Activated CD4-positive, CD25-positive, alpha-beta regulatory T cell treated with anti-CD3 and anti-CD28 coated beads, Interleukin-2, amount 50 U/mL, for 72 hours (primary cell): ENCODE data around the gene EEA1.
"Not testable (repeated sequence)": the region's sequence is repeated elsewhere in the genome, so short reads cannot be mapped to it uniquely, and the experiment has no call there.

ENCODE experiments used
- DNase-seq: peaks from one replicate; pipeline ENCODE4 v3.0.0; 2021

The EEA1 gene

DNA sequence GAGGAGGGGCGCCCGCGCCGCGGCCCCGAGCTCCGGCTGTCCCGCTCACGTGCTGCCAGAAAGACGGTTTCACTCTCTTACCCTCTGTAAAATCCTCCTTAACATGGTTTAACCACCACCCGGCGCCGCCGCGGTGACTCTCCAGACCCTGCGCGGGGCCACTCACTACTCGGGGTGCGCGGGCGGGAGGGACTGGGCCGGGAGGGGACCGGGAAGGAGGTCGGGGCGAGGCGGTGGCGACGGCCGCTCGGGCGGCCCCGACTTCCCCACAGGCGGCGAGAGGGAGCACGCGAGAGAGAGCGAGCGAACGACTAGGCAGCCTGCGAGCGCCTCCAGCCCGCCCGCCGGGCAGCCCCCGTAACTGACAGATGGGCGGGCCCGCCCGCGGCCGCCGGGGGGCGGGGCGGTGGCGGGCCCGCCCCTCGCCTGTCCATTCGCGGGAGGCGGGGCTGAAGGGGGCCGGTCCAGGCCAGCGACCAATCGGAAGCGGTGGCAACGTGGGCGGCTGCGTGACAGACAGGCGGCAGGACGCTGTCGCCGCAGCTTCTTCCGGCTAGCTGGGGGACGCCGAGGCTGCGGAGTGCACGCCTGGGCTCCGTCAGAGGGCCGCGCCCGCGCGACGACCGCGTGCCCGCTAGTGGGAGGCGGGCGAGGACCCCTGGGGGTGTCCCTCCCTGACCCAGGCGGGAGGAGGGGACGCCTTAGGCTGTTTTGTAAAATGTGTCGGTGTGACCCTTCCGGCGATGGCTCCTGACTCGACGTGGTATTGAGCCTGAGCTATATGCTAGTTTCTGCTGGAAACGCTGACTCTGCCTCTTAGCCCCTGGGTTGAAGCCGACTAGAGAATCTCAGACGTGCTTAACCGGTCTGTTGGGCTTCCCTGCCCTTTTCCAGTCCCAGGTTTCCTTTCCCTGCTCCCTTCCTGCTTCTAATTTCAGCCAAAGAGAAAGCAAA, at the start of gene EEA1:
Gene EEA1, minus strand, starts transcription at position 334 of the 954 bp plus-strand sequence. Its CDS starts 229 bp downstream, at position 105.
- peak; percentile 96 for DNase-seq

DNA sequence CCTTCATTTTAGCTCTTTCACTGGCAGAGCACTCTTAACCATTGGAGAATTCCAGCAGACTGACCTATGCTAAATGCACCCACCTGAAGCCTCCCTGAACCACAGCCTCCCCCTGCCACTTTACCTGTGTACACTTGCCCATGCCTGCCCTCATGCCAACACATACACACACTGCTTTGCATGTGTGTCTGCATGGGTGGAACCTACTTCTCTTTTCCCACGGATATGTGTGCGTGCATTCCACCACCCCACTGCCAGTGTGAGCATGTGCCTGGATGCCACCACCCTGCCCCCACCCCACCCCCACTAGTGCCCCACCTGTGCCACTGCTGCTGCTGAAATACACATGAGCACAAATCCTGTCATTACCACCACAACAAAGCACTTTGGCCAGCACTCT, 49.5 kb upstream of the EEA1 start:
- no peak for DNase-seq

DNA sequence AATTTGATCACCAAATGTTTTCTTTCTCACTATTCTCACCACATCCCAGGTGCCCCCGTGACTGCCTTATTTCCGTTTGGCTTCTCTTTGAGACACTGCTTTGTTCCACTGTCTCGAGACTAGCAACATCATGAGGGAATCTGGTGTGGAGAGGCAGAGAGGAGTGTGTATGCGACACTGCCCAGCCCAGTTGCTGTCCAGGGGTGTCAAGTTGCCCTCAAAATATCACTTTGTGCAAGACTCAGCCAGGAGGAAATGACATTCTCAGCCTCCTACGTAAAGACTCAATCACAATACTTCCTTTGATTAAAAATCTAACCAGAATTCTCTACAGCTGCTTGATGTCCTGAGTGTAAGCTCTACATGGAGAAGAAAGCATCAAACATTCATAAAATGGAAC, 48.2 kb upstream of the EEA1 start:
- no peak for DNase-seq

DNA sequence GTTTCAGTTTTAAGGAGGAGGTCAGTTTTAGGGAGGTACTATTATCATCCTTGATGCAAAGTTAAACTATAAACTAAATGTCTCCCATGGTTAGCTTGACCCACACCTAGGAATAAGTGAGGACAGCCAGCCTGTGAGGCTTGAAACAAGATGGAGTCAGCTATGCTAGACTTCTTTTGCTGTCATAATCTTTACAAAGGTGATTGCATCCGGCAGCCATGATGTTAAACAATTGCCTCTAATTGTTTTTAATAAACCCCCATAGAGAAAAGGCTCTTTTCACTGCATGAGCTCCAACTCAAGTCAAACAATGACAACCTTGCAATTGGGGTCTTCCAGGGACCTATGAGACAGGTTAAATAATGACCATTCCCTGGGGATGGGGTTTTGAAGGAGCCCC, 45.7 kb upstream of the EEA1 start:
- DNase-seq, result no peak

DNA sequence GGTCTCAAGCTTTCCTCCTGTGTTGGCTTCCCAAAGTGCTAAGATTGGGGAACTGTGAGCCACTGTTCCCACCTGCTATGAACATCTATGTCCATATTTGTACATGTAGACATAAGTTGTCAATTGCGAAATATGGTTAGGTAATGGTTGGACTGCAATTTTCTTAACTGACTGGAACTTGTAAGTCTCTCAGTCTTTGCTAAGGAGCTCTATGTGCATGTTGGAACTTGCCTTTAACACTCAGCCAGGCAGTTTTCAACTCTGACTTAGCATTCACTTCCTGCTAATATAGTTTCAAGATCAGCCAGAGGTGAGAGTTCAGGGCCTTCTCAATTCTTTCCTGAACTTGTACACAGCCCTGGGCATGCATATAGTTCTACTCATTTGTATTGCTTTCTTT, 44.5 kb upstream of the EEA1 start:
- no peak for DNase-seq

DNA sequence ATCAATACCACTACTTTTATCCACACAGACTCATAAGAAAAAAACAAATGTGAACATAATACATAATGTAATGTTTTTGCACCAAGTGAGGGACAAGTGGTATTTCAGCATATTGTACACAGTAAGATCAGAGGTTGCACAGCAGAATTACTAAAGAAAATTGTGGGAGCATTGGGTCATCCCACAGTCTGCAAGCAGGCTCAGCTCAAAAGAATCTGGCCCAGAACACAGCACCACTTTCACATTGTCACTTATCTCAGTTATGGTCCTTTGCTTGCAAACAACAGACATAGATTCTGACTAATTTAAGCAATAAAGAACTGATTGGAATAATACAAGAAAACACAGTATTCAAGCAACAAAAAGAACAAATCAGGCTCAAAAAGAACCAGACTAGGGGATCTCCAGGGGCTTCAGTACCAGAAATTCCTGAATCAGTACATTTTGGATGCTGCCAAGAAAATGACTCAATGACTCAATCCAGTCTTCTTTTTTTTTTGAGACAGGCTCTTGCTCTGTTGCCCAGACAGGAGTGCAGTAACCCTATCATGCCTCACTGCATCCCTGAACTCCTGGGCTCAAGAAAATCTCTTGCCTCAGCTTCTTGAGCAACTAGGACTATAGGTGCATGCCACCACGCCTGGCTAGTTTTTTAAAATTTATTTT, 42.9 kb upstream of the EEA1 start:
- no peak for DNase-seq

DNA sequence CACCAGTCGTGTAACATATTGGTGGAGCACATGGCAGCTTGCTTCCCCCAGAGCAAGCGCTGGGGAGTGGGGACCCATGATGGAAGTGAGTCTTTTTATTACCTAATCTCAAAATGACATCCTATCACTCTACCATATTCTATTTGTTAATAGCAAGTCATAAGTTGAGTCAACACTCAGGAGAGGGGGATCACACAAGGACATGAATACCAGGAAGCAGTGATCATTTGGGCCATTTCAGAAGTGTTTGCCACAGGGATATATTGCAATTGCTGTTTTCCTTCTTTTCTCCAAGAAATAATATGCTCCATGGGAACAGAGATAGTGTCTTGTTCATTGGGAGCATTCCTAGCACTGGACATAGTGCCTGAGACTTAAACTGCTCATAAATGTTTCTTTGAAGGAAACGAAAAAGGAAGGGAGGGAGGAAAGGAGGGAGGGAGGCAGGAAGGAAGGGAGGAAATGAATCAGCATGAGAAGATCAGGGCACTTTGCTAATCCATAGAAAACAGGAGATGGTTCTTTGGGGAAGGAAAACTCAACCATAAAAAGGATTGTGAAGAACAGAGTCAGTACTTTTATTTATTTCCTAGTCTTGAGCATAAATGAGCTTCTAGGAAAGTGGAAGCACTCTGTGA, 39.2 kb upstream of the EEA1 start:
- no peak for DNase-seq

DNA sequence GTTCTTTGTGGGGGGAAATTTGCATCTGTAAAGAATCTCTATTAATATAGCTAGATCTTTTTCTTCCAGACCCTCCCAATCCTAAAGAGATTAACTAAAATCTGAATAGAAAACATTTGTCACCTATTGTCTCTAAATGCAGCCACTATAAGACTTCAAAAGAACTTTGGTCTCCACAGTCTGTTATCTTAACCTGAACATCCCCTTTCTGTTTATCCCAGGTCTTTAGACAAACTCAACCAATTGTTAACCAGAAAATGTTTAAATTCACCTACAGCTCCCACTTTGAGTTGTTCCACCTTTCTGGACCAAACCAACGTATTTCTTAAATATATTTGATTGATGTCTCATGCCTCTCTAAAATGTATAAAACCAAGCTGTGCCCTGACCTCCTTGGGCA, 35.3 kb upstream of the EEA1 start:
- not testable (repeated sequence) for DNase-seq

DNA sequence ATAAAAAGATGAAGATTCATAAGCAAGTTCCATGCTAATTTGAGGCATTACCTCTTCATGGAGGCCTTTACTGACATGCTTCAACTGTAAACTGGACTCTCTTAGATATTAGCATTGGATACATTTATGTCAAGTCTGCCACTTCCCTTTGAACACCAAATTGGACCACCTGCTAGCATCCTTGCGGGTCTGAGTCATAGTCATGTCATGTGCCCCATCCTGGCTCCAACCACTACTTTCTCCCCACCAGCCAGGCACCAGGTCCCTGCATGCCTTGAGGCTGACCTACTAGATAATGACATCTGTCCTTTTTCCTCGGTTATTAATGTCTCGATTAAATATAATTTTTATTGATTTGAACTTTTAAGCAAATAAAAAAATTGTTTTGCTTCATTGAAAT, 32.9 kb upstream of the EEA1 start:
- no peak for DNase-seq

DNA sequence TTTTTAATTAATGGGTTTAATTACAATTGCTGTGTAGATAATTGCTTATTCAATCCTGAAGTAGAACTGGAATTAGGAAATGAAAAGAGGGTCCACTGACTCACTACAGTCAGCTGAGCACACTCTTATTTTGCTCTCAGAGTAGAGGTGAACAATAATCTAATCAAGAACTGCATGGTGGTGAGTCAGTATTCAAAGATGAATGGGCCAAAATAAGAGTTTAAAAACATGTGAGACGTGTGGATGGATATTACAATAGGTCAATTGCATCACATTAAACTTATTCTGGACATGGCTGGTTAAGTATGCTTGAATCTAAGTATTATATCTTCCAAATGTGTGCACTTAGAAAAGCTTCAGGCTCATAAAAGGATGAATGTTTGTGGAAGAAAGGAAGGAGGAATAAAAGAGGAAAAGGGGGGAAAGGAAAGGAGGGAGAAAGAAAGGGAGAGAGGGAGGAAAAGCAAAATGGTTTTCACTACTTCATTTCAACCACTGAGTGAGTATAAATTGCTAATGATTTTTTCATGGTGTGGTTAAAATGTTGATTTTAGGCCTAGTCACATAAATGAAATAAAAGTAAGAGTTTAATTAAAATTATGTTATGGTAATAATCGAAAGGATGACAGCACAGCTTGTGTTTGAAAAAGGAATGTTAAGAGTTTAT, 27.0 kb upstream of the EEA1 start:
- no peak for DNase-seq

DNA sequence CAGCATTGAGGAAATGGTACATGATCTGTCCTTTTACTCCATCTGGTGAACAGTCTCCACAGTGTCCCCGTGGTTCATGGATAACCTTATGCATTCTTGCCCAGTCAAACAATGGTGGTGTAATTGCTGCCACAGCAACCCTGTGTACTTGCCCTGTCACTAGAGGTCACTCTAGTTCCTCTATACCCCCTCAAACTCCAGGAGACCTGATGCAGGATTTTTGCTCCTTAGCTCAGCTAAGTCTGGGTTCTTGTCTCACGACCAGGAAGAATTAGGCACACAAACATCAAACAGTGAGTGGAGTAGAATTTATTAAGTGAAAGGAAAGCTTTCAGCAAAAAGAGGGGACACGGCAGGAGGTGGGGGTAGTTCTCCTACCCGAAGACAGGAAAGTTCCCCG, 24.7 kb upstream of the EEA1 start:
- no peak for DNase-seq

DNA sequence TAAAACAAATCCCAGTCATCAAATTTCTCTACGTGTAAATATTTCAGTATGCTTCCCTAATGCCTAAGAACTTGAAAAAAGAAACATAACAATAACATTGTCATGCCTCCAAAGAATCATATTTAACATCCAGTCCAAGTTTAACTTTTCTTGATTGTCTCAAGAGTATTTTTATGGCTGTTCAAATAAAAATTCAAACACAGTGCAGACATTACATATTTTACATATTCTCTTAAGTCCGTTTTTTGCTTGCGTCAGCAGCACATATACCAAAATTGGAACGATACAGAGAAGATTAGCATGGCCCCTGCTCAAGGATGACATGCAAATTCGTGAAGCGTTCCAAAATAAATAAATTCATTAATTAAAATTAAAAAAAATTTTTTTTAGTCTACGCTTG, 23.3 kb upstream of the EEA1 start:
- DNase-seq, result no peak

DNA sequence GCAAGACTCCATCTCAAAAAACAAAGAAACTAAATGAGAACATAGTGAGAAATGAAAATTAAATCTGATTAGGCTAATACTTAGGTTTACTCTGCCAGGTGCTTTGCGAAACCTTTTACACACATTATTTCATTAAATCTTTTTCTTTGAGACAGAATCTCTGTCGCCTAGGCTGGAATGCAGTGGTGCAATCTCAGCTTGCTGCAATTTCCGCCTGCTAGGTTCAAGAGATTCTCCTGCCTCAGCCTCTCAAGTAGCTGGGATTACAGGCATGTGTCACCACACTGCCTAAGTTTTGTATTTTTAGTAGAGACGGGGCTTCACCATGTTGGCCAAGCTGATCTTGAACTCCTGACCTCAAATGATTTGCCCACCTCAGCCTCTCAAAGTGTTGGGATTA, 21.9 kb upstream of the EEA1 start:
- no peak for DNase-seq

DNA sequence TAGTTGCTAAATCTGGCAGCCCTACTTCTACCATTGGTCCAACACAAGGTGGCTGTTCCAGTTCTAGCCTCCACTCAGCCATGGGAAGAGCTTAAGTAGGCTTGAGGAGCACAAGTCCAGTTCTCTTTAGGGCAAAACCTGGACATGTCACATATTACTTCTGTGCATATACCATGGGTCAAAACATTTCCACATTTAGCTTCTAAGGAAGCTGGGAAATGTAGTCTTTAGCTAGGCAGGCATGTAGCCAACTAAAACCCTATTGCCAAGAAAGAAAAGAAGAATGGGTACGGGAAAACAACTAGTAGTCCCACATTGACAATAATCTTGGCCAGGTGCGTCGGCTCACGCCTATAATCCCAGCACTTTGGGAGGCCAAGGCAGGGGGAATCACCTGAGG, 20.9 kb upstream of the EEA1 start:
- DNase-seq, result no peak

DNA sequence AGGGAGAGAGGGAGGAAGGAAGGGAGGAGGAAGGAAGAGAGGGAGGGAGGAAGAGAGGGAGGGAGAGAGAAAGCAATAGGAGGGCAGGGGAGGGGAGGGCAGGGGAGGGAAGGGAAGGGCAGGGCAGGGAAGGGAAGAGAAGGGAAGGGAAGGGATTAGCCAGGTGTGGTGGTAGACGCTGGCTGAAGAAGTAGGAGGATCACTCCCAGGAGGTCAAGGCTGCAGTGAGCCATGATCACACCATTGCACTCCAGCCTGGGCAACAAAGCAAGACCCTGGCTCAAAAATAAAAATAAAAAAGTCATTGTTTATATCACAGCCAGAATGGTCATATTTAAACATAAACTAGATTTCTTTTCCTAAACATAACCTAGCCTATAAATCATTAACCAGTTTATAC, 20.4 kb upstream of the EEA1 start:
- no peak for DNase-seq

DNA sequence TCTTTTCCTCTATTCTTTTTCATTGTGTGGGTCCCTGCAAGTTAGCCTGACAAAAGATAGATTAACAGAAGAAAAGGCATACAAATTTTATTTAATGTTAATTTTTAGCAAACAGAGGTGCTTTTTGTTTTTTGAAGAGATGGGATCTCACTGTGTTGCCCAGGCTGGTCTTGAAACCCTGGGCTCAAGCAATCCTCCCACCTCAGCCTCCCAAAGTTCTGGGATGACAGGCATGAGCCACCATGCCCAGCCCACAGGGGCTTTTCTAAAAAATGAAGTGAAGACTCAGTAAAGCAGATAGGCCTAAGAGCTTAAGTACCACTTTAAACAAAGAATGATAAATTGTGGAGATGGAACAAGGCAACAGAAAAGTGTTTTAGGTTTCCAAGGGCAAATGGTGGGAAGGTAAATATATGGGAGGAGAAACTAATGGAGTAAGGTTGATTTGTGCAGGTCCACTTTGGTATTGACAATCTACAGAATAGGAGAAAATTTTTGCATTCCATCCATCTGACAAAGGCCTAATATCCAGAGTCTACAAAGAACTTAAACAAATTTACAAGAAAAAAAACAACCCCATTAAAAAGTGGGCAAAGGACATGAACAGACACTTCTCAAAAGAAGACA, 18.6 kb upstream of the EEA1 start:
- no peak for DNase-seq

DNA sequence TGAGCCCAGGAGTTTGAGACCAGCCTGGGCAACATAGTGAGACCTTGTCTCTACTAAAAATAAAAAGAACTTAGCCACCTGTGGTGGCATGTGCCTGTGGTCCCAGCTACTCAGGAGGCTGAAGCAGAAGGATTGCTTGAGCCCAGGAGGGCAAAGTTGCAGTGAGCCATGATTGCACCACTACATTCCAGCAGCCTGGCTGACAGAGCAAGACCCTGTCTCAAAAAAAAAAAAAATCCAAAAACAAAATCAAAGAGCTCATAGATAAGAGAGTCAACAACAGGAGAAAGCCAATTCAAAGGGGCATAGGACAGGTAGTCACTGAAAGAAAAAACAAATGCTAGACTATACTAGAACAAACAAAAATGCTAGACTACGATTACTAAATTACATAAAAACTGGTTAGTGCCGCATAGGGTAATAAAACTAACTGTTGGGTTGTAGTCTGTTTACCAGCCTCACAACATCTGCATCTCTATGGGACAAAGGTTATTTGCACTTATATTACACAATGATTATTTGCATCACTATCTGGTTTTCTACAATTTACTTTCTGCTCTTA, 16.6 kb upstream of the EEA1 start:
- no peak for DNase-seq

DNA sequence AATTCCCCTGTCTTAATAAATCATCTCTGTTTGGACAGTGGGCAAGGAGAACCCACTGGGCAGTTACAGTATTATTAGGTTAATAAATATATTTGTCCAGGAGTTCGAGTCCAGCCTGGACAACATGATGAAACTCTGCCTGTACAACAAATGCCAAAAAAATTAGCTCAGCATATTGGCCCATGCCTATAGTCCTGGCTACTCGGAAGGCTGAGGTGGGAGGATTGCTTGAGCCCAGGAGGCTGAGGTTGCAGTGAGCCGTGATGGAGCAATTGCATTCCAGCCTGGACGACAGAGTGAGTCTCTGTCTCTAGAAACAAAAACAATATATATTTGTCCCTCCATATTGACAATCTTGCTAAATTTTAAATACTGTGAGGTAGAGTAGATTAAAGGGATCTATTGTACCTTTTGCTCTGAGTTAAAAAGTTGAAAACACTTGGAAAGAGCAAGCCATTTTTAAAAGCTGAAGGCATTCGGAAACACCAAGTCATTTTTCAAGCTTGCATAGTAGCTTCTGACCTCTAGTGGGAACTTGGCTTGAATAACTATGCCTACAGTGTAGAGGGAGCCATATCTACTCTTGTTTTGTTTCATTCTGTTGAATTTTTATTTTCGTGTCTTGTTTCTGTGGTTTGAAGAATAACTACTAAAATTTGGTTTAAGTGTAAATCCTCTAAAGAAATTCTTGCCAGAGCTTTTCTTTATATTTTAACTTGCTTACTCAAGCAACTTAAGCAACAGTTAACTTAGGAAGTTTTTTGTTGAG, 14.6 kb upstream of the EEA1 start:
- no peak for DNase-seq

DNA sequence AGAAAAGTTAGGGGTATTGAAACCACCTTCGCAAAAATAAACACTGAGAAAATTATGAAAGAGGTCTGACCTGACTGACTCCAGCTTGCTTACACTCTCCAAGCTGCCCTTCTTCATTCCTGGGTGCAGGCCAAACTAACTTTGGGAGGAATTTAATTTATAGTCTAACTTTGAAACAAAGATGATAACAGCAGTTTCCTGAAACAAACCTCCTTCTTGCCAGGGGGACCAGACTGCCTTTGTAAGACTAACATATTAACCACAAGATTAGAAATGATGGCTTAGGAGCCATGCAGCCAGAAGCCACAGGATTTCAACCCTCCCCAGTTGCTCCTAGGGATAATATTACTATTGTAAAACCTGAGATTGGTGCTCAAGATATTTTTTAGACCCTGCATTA, 13.8 kb upstream of the EEA1 start:
- DNase-seq, result no peak

DNA sequence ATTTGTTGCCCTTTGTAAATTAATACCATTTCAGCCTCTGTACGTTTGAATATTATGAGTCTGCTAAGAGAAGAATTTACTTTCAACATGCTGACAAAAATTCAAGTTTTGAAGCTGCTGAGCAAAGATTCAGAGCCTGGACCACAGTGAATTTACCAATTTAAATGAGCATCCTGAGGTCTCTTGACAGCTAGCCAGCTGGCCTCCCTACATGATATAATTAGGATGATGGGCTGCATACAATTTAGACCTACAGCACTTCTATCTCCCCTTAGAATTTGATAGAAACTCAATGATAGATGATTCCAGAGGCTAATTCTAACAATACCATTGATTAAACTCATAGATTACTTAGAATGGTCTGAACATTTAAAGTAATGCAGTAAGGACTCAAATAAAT, 10.0 kb upstream of the EEA1 start:
- no peak for DNase-seq

DNA sequence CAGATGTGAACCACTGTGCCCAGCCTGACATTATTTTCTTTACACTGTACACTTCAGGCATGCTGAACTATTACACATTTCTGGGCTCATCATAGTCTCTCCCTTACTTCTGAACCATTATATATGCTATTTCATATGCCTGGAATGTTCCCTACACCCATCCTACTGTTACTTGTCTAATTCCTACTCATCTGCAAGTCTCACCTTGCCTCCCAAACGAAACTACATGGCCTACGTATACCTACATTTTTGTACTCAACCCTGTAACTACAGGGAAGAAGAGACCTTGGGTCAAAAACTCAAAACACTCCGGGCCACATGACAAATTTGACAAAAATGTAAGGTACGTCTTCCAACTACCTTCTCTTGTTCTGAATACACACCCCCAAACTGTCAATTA, 9.5 kb upstream of the EEA1 start:
- no peak for DNase-seq

DNA sequence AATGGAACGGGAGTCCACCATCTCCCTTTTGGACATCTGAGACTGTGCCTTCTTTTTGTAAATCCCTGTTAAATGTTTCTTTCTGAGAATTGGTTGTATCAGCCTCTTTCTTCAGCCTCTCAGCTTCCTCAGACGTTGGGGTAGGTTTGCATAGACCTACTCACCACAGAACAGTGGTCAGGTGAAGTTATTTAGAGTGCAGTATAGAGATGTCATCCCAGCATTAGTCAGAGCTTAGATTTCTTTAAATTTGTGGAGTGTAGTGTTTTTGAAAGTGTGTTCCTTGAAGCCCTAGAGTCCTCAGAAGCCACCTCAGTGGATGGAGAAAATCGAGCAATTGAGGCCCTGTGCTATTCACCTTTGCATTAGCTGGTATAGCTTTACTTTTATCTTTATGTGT, 8.9 kb upstream of the EEA1 start:
- no peak for DNase-seq
